NCI-H774 (cell line): Measurements from ENCODE around the gene B4GALNT4.
"Not testable (repeated sequence)": the region's sequence is repeated elsewhere in the genome, so short reads cannot be mapped to it uniquely, and the experiment has no call there.

Experiments used
- DNase-seq: peaks from one replicate; lab custom pipeline; 2025; lab: John Stamatoyannopoulos, UW

Gene B4GALNT4

GRCh38 chr11:420911-421321, 51.6 kb downstream of the B4GALNT4 start:
- no peak for DNase-seq

DNA sequence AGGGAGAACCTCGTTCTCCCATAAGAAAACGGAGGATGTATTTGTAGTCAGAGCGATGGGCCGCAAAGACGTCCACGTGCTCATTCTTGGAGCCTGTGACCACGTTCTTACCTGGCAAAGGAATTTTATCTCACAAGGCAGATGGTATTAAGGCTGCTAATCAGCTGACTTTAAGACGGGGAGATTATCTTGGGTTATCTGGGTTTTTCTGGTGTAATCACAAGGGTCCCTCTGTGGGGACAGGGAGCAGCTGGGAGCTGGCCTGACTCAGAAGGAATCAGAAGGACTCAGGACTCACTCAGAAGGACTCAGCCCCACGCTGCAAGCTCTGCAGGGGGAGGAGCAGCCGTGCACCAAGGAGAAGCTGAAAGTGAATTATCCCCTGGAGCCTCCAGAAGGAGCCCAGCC, 53.0 kb downstream of the B4GALNT4 start:
- no peak for DNase-seq

- no peak for DNase-seq
These were observed 54.9 kb downstream of the B4GALNT4 start for GRCh38 chr11:424232-424631.

DNA sequence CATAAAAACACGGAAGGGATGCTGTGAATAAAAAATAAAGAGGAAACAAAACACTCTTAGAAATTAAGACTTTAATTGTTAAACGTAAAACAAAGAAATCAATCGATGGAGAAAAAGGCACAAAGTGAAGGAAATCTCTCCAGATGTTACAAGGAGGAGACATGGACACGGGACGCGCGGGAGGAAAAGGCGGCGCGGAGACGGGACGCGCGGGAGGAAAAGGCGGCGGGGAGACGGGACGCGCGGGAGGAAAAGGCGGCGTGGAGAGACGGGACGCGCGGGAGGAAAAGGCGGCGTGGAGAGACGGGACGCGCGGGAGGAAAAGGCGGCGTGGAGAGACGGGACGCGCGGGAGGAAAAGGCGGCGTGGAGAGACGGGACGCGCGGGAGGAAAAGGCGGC, 55.5 kb downstream of the B4GALNT4 start:
- not testable (repeated sequence) for DNase-seq

DNA sequence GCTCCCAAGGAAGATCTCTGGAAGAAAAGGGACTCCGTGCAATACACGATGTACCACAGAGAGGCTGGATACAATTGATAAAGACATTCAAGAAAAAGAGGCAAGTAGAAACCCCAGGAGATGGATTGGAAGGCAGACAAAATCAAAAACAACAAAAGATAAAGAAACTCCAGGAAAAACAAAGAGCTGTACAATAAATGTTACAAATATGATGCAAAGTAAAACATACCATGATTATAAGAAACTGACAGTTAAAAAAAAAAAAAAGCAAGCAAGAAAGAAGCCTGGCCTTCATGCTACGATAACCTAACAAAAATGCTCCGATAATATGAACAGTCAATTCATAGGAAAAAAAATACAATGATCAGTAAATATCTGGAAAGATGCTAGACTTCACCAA, 56.0 kb downstream of the B4GALNT4 start:
- no peak for DNase-seq

DNA sequence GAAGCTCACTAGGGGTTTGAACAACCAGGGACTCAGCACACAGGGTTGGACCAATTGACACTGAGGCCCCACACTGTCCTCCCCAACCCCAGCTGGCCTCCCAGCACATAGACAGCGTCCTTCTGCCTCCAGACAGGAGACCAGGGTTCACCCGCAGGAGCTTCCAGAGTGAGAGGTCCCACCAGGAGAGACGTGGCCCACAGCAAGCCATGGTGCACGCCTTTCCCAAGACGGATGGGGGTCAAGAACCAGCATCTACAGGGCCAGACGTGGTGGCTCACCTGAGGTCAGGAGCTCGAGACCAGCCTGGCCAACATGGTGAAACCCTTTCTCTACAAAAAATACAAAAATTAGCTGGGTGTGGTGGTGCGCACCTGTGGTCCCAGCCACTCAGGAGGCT, 57.6 kb downstream of the B4GALNT4 start:
- DNase-seq: no peak

DNA sequence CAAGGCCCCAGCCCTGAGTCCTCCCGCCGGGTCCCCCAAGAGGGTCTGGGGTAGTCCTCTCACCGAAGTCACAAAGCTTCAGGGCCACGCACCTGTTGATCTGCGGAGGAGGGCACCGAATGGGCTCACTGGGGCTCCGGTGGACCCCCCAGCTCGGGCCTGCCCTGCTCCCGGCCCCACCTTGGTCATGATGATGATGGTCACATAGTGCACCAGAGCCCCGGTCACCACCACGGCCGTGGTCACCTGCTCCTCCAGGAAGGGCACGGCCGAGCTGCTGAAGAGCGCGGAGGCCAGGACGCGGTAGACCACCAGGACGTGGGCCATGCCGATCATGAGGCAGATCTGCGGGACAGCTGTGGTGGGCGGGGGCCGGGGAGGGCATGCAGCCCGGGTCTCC, 59.0 kb downstream of the B4GALNT4 start:
- no peak for DNase-seq

GRCh38 chr11:429391-429790, 60.1 kb downstream of the B4GALNT4 start:
- DNase-seq: no peak

DNA sequence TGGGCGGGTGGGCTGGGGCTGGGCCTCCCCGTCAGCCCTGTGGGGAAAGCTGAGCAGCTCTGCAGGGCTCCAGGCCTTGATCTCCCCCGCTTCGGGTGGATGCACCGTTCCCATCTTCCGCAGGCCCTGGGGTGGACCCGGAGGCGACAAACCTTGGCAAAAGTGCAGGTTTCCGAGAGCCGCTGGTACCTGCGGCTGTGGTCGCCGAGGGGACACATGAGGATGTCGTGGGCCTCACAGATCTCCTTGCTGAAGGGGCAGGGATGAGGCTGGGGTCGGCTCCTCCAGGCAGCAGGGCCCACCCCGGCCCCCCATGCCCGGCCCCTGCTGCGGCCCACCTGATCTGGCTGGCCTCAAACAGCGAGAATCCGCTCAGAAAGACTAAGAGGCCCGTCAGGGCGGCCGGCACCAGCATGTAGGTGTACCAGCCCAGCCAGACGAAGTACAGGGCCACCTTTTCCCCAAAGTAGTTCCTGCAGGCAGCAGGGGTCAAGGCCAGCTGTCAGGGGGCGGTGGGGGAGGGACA, 60.7 kb downstream of the B4GALNT4 start:
- no peak for DNase-seq
